K562 (cell line): ENCODE results near the gene C19orf85. TPM values are rescaled to one million over a fixed set of nuclear protein-coding genes. Genes with fewer than 3 reads are reported as not detected.
A peak's percentile ranks its signal among the peaks of the same experiment; 100 is the strongest.

Source experiments
- ARHGAP35 ChIP-seq: fragments of 450-650 bp; IDR thresholded peaks from 2 replicates; pipeline ENCODE4 v1.6.1; 2018; ENCODE audit not compliant: partially characterized antibody
- DNMT1 ChIP-seq: fragments of 450-650 bp; IDR thresholded peaks from 2 replicates; pipeline ENCODE4 v1.6.1; 2016; ENCODE audit warnings: antibody characterized with exemption, mild to moderate bottlenecking
- DPF2 ChIP-seq: fragments of 450-650 bp; IDR thresholded peaks from 2 replicates; pipeline ENCODE4 v1.6.1; 2016
- ETV1 ChIP-seq: fragments of 450-650 bp; conservative IDR thresholded peaks from 2 replicates; pipeline ENCODE4 v1.6.1; 2016; ENCODE audit warnings: missing genetic modification characterization, control low read depth, low read depth, missing compliant biosample characterization
- FOSL1 ChIP-seq: fragments of 200-800 bp; sonication (Bioruptor generic); conservative IDR thresholded peaks from 2 replicates; pipeline ENCODE4 v1.6.1; 2016; ENCODE audit warnings: missing genetic modification characterization, missing compliant biosample characterization
- FOXK2 ChIP-seq, 2 experiments: fragments of 450-650 bp; IDR thresholded peaks in 1 of 2; conservative IDR thresholded peaks in 1 of 2; 2 replicates each; pipeline ENCODE4 v1.6.1; 2016; ENCODE audit warnings: low read depth in 2 of 2, mild to moderate bottlenecking in 1 of 2
- HDAC1 ChIP-seq, 2 experiments: fragments of 450-650 bp; IDR thresholded peaks; 2 replicates each; pipeline ENCODE4 v1.6.1; 2016 to 2017; ENCODE audit warnings: inconsistent platforms in 1 of 2, mild to moderate bottlenecking in 1 of 2, moderate library complexity in 1 of 2
- HDGF ChIP-seq: fragments of 450-650 bp; IDR thresholded peaks from 2 replicates; pipeline ENCODE4 v1.6.1; 2016
- HMGN3 ChIP-seq: IDR thresholded peaks from 2 replicates; pipeline ENCODE4 v1.6.1; 2011; ENCODE audit warnings: borderline replicate concordance, low read depth, mild to moderate bottlenecking, mixed read lengths, low read length; ENCODE audit not compliant: insufficient read length; ENCODE audit errors: extremely low read depth
- MBD2 ChIP-seq: sonication (generic); IDR thresholded peaks from 2 replicates; pipeline ENCODE4 v1.6.1; 2016; ENCODE audit warnings: low read depth, borderline replicate concordance
- PHF21A ChIP-seq: fragments of 450-650 bp; IDR thresholded peaks from 2 replicates; pipeline ENCODE4 v1.6.1; 2017; ENCODE audit warnings: low read depth, borderline replicate concordance
- POLR2H ChIP-seq: IDR thresholded peaks from 2 replicates; pipeline ENCODE4 v1.6.1; 2016; ENCODE audit warnings: missing genetic modification characterization, low read depth, mild to moderate bottlenecking, control low read depth, missing compliant biosample characterization, moderate library complexity
- PRPF4 ChIP-seq: fragments of 200-400 bp; formaldehyde crosslinking; IDR thresholded peaks from one replicate; pipeline ENCODE4 v1.6.1; 2017; ENCODE audit warnings: low read length, low read depth, mild to moderate bottlenecking; ENCODE audit not compliant: insufficient read depth, poor library complexity, severe bottlenecking
- RBM15 ChIP-seq: fragments of 200-400 bp; formaldehyde crosslinking; IDR thresholded peaks from 2 replicates; pipeline ENCODE4 v1.6.1; 2018; ENCODE audit warnings: mild to moderate bottlenecking, low read length, moderate library complexity; ENCODE audit not compliant: insufficient read depth
- RNF2 ChIP-seq: sonication (generic); IDR thresholded peaks from 2 replicates; pipeline ENCODE4 v1.6.1; 2016
- SMAD4 ChIP-seq: fragments of 250-450 bp; sonication (Bioruptor Pico); conservative IDR thresholded peaks from 2 replicates; pipeline ENCODE4 v1.8.0; 2021; ENCODE audit warnings: inconsistent platforms, mild to moderate bottlenecking, moderate library complexity
- SMARCE1 ChIP-seq: fragments of 450-650 bp; IDR thresholded peaks from 2 replicates; pipeline ENCODE4 v1.7.1; 2016; ENCODE audit warnings: mild to moderate bottlenecking
- SREBF2 ChIP-seq: sonication (generic); formaldehyde crosslinking; IDR thresholded peaks from 2 replicates; pipeline ENCODE4 v1.4.0; 2020; ENCODE audit warnings: mild to moderate bottlenecking, missing genetic modification reagents
- SRSF1 ChIP-seq: fragments of 200-400 bp; formaldehyde crosslinking; IDR thresholded peaks from 2 replicates; pipeline ENCODE4 v1.6.1; 2017; ENCODE audit warnings: mild to moderate bottlenecking, low read depth, low read length, moderate library complexity
- TAF15 ChIP-seq: fragments of 200-400 bp; formaldehyde crosslinking; IDR thresholded peaks from 2 replicates; pipeline ENCODE4 v1.6.1; 2017; ENCODE audit warnings: mild to moderate bottlenecking, low read depth, low read length, moderate library complexity
- TCF3 ChIP-seq: sonication (generic); formaldehyde crosslinking; IDR thresholded peaks from 2 replicates; pipeline ENCODE4 v1.4.0; 2020; ENCODE audit warnings: mild to moderate bottlenecking, missing genetic modification reagents
- TFAM ChIP-seq: fragments of 250-450 bp; sonication (Bioruptor Pico); conservative IDR thresholded peaks from 2 replicates; pipeline ENCODE4 v1.5.0; 2021; ENCODE audit warnings: mild to moderate bottlenecking, moderate library complexity
- U2AF2 ChIP-seq: fragments of 200-400 bp; formaldehyde crosslinking; optimal IDR thresholded peaks from 2 replicates; pipeline ENCODE3; 2017; ENCODE audit warnings: low read depth, mild to moderate bottlenecking, low read length
- ZBTB8A ChIP-seq: fragments of 450-650 bp; IDR thresholded peaks from 2 replicates; pipeline ENCODE4 v1.6.1; 2018; ENCODE audit warnings: mild to moderate bottlenecking, moderate library complexity; ENCODE audit not compliant: partially characterized antibody
- ZFX ChIP-seq: sonication (generic); formaldehyde crosslinking; IDR thresholded peaks from 2 replicates; pipeline ENCODE4 v1.8.0; 2022; ENCODE audit warnings: mild to moderate bottlenecking, missing genetic modification reagents, moderate library complexity
- polyA plus RNA-seq, 8 experiments: library from polyadenylated mRNA; depleted of rRNA in 4 of 8; stranded (reverse) in 5 of 8; unstranded in 3 of 8; fragments of >200 nt; fragmentation: Nextera tagmentation in 2 of 8; fragmentation: Illumina TruSeq in 1 of 8; extraction: Ambion mirVana in 2 of 8; extraction: Trizol in 1 of 8; gene quantifications; 2 replicates each; pipeline versions ENCODE4 v1.2.1 to v1.2.3, GENCODE V29; 2011 to 2014; ENCODE audit warnings: inconsistent platforms in 1 of 8, missing spikeins in 1 of 8
- total RNA-seq, 7 experiments: library from RNA; depleted of rRNA in 6 of 7; stranded (reverse); fragments of >200 nt in 6 of 7; fragmentation: Illumina TruSeq in 2 of 7; extraction: Trizol in 2 of 7; gene quantifications; 2 replicates each; pipeline versions ENCODE4 v1.2.1 to v1.2.3, GENCODE V29; 2011 to 2021; ENCODE audit warnings: low replicate concordance in 1 of 7
- TF ChIP-seq, protein P1 (sequence below): fragments of 200-800 bp; sonication (Bioruptor generic); IDR thresholded peaks from 2 replicates; pipeline ENCODE4 v1.6.1; 2017; ENCODE audit warnings: missing genetic modification characterization, missing compliant biosample characterization
- TF ChIP-seq, protein P2 (sequence below): fragments of 250-450 bp; sonication (Bioruptor Pico); IDR thresholded peaks from 2 replicates; pipeline ENCODE4 v1.8.0; 2021; ENCODE audit warnings: moderate library complexity, mild to moderate bottlenecking, inconsistent platforms
- TF ChIP-seq, protein P3 (sequence below): fragments of 250-450 bp; sonication (Bioruptor Pico); IDR thresholded peaks from 2 replicates; pipeline ENCODE4 v1.5.0; 2020; ENCODE audit warnings: mild to moderate bottlenecking

The C19orf85 gene
- total and polyA plus RNA-seq, 9 of the 15 experiments (the other 6 are each of a cell fraction or from before 2014, with no cell fraction given): not detected

DNA sequence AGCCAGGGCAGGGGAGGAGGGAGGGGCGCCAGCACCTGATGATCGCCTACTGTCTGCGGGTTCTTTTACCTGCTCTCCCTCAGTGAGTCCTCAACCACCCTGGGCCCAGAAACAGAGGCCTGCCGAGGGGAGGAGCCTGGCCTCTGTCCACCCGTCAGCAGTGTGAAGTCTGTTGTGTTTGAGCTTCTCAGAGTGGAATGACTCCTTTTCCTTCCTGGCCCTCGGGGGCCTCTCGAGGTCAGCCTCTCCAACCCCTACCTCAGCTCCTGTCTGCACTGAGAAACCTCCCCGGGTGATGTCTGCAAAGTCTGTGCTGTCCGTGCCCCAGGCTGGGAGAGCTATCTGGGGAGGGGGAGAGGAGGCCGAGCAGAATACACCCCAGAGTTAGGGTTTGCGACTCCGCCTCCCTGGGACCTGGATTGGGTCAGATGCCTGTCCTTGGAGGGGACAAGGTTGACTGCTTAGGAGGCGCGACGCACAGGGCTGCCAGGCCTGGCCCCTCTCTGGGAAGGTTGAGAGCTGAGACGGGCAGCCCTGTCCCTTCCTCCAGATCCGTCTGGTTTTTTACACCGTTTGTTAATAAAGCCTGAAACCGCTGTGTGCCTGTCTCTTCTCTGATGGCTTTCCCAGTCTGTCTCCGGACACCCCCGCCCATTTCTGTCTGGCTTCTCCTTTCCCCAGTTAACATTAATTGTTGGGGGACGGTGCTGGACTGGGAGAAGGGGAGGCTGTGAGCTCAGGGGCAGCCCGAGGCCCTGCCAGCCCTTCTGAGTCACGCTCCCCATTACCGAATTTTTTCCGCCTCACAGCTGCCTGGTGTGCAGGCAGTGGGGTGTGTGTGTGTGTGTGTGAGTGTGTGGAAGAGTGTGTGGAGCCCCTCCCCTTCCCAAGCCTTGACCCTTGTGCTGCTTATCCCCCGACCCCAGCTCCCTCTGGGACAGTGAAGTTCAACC lies 22.7 kb upstream of the C19orf85 start (continued):
- TF ChIP-seq ZFX (CRISPR knock-in tag) (peak; percentile 49), DPF2 (no peak), HMGN3 (peak; percentile 13), TFAM (CRISPR knock-in tag) (no peak), PHF21A (no peak), ETV1 (no peak), SRSF1 (no peak), TAF15 (no peak), RBM15 (no peak), PRPF4 (no peak), ARHGAP35 (no peak), U2AF2 (no peak), FOSL1 (tag) (peak; percentile 61), SMAD4 (CRISPR knock-in tag) (0 out of 2 replicates have a peak, but pooled peaks have one; percentile 31), POLR2H (tag) (no peak), HDGF (no peak), SMARCE1 (peak; percentile 75), HDAC1 (IDR thresholded peaks at IDR 0.05) (0 out of 4 replicates have a peak, but pooled peaks of 1 of the 2 experiments have one; percentile 26), TCF3 (CRISPR knock-in tag) (no peak), RNF2 (no peak), DNMT1 (no peak), SREBF2 (no peak), FOXK2 (conservative IDR thresholded peaks at IDR 0.05 in 1 of 2, IDR thresholded peaks at IDR 0.05 in 1 of 2; ENCODE audit: low read depth in 2 of 2) (no peak), MBD2 (no peak), ZBTB8A (no peak)
- TF ChIP-seq, protein P1, sequence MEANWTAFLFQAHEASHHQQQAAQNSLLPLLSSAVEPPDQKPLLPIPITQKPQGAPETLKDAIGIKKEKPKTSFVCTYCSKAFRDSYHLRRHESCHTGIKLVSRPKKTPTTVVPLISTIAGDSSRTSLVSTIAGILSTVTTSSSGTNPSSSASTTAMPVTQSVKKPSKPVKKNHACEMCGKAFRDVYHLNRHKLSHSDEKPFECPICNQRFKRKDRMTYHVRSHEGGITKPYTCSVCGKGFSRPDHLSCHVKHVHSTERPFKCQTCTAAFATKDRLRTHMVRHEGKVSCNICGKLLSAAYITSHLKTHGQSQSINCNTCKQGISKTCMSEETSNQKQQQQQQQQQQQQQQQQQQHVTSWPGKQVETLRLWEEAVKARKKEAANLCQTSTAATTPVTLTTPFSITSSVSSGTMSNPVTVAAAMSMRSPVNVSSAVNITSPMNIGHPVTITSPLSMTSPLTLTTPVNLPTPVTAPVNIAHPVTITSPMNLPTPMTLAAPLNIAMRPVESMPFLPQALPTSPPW (CRISPR knock-in tag): peak; percentile 74
- TF ChIP-seq, protein P2, sequence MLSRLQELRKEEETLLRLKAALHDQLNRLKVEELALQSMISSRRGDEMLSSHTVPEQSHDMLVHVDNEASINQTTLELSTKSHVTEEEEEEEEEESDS (CRISPR knock-in tag): no peak
- TF ChIP-seq, protein P3, sequence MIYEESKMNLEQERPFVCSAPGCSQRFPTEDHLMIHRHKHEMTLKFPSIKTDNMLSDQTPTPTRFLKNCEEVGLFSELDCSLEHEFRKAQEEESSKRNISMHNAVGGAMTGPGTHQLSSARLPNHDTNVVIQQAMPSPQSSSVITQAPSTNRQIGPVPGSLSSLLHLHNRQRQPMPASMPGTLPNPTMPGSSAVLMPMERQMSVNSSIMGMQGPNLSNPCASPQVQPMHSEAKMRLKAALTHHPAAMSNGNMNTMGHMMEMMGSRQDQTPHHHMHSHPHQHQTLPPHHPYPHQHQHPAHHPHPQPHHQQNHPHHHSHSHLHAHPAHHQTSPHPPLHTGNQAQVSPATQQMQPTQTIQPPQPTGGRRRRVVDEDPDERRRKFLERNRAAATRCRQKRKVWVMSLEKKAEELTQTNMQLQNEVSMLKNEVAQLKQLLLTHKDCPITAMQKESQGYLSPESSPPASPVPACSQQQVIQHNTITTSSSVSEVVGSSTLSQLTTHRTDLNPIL (CRISPR knock-in tag): no peak
